Measurements from ENCODE around the gene PPP1R1B.

DNA sequence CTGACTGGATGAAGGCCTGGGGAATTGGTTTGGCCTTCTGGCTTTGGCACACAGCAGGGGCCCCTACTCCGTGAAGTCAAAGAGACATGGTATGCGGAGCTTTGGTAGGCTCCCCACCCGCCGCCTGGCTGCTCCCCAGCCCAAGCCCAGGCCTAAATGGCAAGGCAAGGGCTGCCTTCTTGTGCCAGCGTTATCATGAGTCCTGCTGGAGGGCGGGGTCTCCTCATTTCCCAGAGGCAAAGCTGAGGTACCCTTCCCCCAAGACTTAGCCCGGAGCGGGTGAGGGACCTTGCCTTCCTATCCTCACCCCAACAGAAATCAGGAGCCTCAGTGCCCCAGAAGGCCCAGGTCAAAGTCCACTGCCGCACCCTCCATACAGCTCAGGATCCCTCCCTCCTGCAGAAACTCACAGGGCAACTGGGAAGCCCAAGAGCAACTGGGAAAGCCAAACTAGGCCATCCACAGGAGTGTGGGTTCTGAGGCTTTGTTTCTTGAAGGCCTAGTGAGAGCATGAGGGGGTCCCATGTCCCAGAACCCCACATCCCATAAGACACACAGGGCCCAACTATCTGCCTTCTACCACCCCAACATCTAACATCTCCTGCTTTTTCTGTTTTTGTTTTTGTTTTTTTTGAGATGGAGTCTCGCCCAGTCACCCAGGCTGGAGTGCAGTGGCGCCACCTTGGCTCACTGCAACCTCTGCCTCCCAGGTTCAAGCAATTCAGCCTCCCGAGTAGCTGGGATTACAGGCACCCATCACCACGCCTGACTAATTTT lies 51.8 kb downstream of the PPP1R1B start:
- TF ChIP-seq EP300 (IDR thresholded peaks at IDR 0.05; ENCODE audit: borderline replicate concordance) (no peak), YY1 (IDR thresholded peaks at IDR 0.05; ENCODE audit: low read depth) (no peak), TAF1 (IDR thresholded peaks at IDR 0.05; ENCODE audit: low read depth) (no peak), FOXM1 (IDR thresholded peaks at IDR 0.05; ENCODE audit: borderline replicate concordance, low read depth) (no peak), TEAD4 (IDR thresholded peaks at IDR 0.05) (no peak)
- TF ChIP-seq, protein P1, sequence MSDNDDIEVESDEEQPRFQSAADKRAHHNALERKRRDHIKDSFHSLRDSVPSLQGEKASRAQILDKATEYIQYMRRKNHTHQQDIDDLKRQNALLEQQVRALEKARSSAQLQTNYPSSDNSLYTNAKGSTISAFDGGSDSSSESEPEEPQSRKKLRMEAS (IDR thresholded peaks at IDR 0.05), result no peak

Measured in Ishikawa (cell line).